ENCODE measurements around the gene PIAS1.
"Not testable (repeated sequence)": the region's sequence is repeated elsewhere in the genome, so short reads cannot be mapped to it uniquely, and the experiment has no call there.

Gene PIAS1

GRCh38 chr15:68234520-68234919 is 180.4 kb downstream of the PIAS1 start:
- not testable (repeated sequence) for H3K9ac ChIP-seq (ENCODE audit: low read length); H3K27ac ChIP-seq (ENCODE audit: low read depth, low read length); H3K4me3 ChIP-seq (ENCODE audit: low read depth, low read length); H3K27me3 ChIP-seq (ENCODE audit: control insufficient read depth, insufficient read depth, low read length); H3K36me3 ChIP-seq (ENCODE audit: control insufficient read depth, insufficient read depth, low read length); H3K9me3 ChIP-seq (ENCODE audit: control insufficient read depth, insufficient read depth, low read depth, low read length)
- peaks cover 17% of the 10 kb centered on the region for H3K4me1 ChIP-seq (ENCODE audit: control insufficient read depth, insufficient read depth, low read length)

DNA sequence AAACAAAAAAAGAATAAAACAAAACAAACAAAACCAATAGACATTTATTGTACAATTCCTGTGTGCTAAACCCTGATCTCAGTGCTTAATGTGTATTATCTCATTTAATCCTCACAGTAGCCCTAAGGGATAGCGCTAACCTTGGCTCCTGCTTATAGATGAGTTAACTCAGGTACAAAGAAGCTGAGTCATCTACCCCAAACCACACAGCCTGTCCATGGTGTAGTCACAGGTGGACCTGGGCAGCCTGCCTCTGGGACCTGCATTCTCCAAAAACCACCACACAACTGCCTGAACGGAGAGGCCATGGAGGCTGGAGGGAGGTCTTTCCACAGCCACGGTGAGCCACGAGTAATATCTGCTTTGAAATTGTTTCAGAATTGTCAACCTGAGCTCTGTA is 180.9 kb downstream of the PIAS1 start:
- Histone ChIP-seq H3K27ac (ENCODE audit: low read depth, low read length) (no peak overlapping the region), H3K27me3 (ENCODE audit: control insufficient read depth, insufficient read depth, low read length) (0 out of 2 replicates have a peak, but pooled peaks cover 5% of the 10 kb centered on the region), H3K4me3 (ENCODE audit: low read depth, low read length) (no peak overlapping the region), H3K4me1 (ENCODE audit: control insufficient read depth, insufficient read depth, low read length) (peaks cover 14% of the 10 kb centered on the region), H3K9ac (ENCODE audit: low read length) (no peak overlapping the region), H3K9me3 (ENCODE audit: control insufficient read depth, insufficient read depth, low read depth, low read length) (no peaks in the 10 kb centered on the region), H3K36me3 (ENCODE audit: control insufficient read depth, insufficient read depth, low read length) (no peaks in the 10 kb centered on the region)

- Histone ChIP-seq H3K9me3 (ENCODE audit: control insufficient read depth, insufficient read depth, low read depth, low read length) (no peaks in the 10 kb centered on the region), H3K36me3 (ENCODE audit: control insufficient read depth, insufficient read depth, low read length) (no peaks in the 10 kb centered on the region), H3K27me3 (ENCODE audit: control insufficient read depth, insufficient read depth, low read length) (no peaks in the 10 kb centered on the region), H3K4me1 (ENCODE audit: control insufficient read depth, insufficient read depth, low read length) (peaks cover 4% of the 10 kb centered on the region; the same call in 1 of the 2 replicates), H3K27ac (ENCODE audit: low read depth, low read length) (no peak overlapping the region), H3K4me3 (ENCODE audit: low read depth, low read length) (no peak overlapping the region), H3K9ac (ENCODE audit: low read length) (no peak overlapping the region)
Observed at GRCh38 chr15:68239025-68239424, 184.9 kb downstream of the PIAS1 start.

DNA sequence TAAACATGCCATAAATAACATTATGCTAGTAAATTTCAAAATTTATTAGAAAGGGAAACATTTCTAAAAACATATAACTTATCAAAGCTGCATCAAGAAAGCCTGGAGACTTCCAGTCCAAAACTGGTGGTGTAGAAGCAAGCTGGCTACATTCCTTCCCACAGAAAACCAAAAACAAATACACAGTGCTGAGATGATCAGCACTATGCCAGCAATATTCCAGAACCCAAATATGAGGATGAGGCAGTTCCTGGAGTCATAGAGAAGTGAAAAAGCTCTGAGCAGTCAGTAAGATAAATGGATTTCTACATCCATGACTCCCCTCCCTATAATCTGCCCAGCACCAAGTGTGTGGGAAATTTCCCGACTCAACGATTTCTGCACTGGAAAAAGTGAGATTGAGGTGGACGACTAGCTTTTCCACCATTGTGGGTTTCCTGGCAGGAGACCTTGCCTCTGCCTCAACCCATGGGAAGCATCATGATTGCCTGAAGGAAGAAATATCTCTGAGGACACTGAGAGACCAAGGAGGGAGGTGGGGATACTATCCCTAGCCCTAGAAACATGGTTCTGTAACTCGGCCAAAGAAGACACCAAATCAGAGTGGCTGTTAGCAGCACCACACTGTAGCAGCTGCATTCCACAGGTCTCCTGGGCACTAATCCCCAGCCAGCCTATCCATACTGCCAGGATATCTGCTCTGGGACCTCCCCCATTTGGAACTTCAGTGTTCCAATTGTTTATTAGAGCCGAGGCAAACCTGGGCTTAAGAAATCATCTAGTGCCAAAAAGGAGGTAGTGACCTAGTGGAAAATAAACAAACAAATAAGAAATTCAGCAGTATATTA is 187.2 kb downstream of the PIAS1 start:
- H3K36me3 ChIP-seq (ENCODE audit: control insufficient read depth, insufficient read depth, low read length): no peaks in the 10 kb centered on the region
- H3K9me3 ChIP-seq (ENCODE audit: control insufficient read depth, insufficient read depth, low read depth, low read length): peaks cover 4% of the 10 kb centered on the region; the same call in 1 of the 2 replicates
- H3K9ac ChIP-seq (ENCODE audit: low read length): no peak overlapping the region
- H3K27ac ChIP-seq (ENCODE audit: low read depth, low read length): no peak overlapping the region
- H3K4me3 ChIP-seq (ENCODE audit: low read depth, low read length): no peak overlapping the region
- H3K27me3 ChIP-seq (ENCODE audit: control insufficient read depth, insufficient read depth, low read length): no peaks in the 10 kb centered on the region
- no peaks in the 10 kb centered on the region for H3K4me1 ChIP-seq (ENCODE audit: control insufficient read depth, insufficient read depth, low read length)
